Activated CD8-positive, alpha-beta memory T cell treated with anti-CD3 and anti-CD28 coated beads for 1 hour (primary cell): ENCODE results near the gene RBM19.

Experiments used
- DNase-seq, 2 donors: peaks; one replicate each; pipeline ENCODE4 v3.0.0-alpha.2; 2020; ENCODE audit warnings: low read depth in 1 of 2; ENCODE audit errors: extremely low read depth in 1 of 2

RBM19 gene

GRCh38 chr12:113887906-113888305 is 78.2 kb downstream of the RBM19 start:
- no peak for DNase-seq

GRCh38 chr12:113886721-113887120 is 79.4 kb downstream of the RBM19 start:
- DNase-seq = no peak

- DNase-seq = no peak
Measured at GRCh38 chr12:113884392-113884791, 81.7 kb downstream of the RBM19 start.

GRCh38 chr12:113882690-113883089 is 83.4 kb downstream of the RBM19 start:
- no peak for DNase-seq

- DNase-seq = no peak
Measured at GRCh38 chr12:113880988-113881962, 84.8 kb downstream of the RBM19 start.

GRCh38 chr12:113880326-113880725 is 85.8 kb downstream of the RBM19 start:
- DNase-seq = no peak

GRCh38 chr12:113879658-113880057 is 86.5 kb downstream of the RBM19 start:
- DNase-seq = no peak

- DNase-seq = no peak
Measured at GRCh38 chr12:113877607-113878006, 88.5 kb downstream of the RBM19 start.

- DNase-seq = no peak
Measured at GRCh38 chr12:113876160-113876559, 90.0 kb downstream of the RBM19 start.

- no peak for DNase-seq
Measured at GRCh38 chr12:113875691-113876090, 90.4 kb downstream of the RBM19 start.

GRCh38 chr12:113874999-113875561 is 91.0 kb downstream of the RBM19 start:
- DNase-seq = no peak

- DNase-seq = no peak
Measured at GRCh38 chr12:113874326-113874725, 91.8 kb downstream of the RBM19 start.

- DNase-seq = no peak
Measured at GRCh38 chr12:113873740-113874139, 92.4 kb downstream of the RBM19 start.

- no peak for DNase-seq
Measured at GRCh38 chr12:113870890-113871289, 95.2 kb downstream of the RBM19 start.

GRCh38 chr12:113870035-113870434 is 96.1 kb downstream of the RBM19 start:
- DNase-seq = no peak

GRCh38 chr12:113868365-113868764 is 97.8 kb downstream of the RBM19 start:
- no peak for DNase-seq

- no peak for DNase-seq
Measured at GRCh38 chr12:113867258-113867657, 98.9 kb downstream of the RBM19 start.

- no peak for DNase-seq
Measured at GRCh38 chr12:113866496-113866895, 99.6 kb downstream of the RBM19 start.

- DNase-seq = no peak
Measured at GRCh38 chr12:113863455-113863845, 102.7 kb downstream of the RBM19 start.

GRCh38 chr12:113862590-113863454 is 103.3 kb downstream of the RBM19 start:
- no peak for DNase-seq

GRCh38 chr12:113861708-113862312 is 104.3 kb downstream of the RBM19 start:
- DNase-seq = no peak
